WTC11 (cell line): ENCODE results near the gene PLEKHA3.

Source experiments
- CREB1 ChIP-seq: sonication (generic); formaldehyde crosslinking; IDR thresholded peaks from 2 replicates; pipeline ENCODE4 v1.8.0; 2023; ENCODE audit warnings: mild to moderate bottlenecking, missing genetic modification reagents
- NR1H2 ChIP-seq: sonication (generic); formaldehyde crosslinking; IDR thresholded peaks from 2 replicates; pipeline ENCODE4 v1.9.0; 2021; ENCODE audit warnings: mild to moderate bottlenecking, moderate library complexity, missing genetic modification reagents
- OVOL2 ChIP-seq: fragments of 250-450 bp; sonication (Bioruptor Pico); IDR thresholded peaks from 2 replicates; pipeline ENCODE4 v1.9.0; 2021; ENCODE audit warnings: mild to moderate bottlenecking, borderline replicate concordance
- ZNF121 ChIP-seq: sonication (generic); formaldehyde crosslinking; IDR thresholded peaks from 2 replicates; pipeline ENCODE4 v1.8.0; 2023; ENCODE audit warnings: missing genetic modification reagents

- TF ChIP-seq CREB1 (CRISPR knock-in tag) (no peak), NR1H2 (no peak), OVOL2 (CRISPR knock-in tag) (no peak), ZNF121 (CRISPR knock-in tag) (no peak)
Observed at GRCh38 chr2:178526256-178526655, 46.0 kb downstream of the PLEKHA3 start.
